Activated T-helper 2 cell treated with anti-CD3 and anti-CD28 coated beads, Interferon-gamma antibody, Interleukin-2, Interleukin-4, amounts not matched to agents 10 μg/mL and 5 μg/mL and 100 μg/mL, durations not matched to agents 14 hours and 24 hours and 36 hours (primary cell): ENCODE data around the gene RPS14. TPM values are rescaled to one million over a fixed set of nuclear protein-coding genes. Genes with fewer than 3 reads are reported as not detected.
A peak's percentile ranks its signal among the peaks of the same experiment; 100 is the strongest.

Experiments used
- DNase-seq: peaks from one replicate; pipeline ENCODE4 v3.0.0; 2021; ENCODE audit warnings: low spot score
- H3K27ac Mint-ChIP-seq: one replicate; pipeline ENCODE4 v1.8.0; 2021; ENCODE audit warnings: mixed read lengths
- H3K27me3 Mint-ChIP-seq: one replicate; pipeline ENCODE4 v1.8.0; 2021; ENCODE audit warnings: low read depth, mixed read lengths
- H3K36me3 Mint-ChIP-seq: one replicate; pipeline ENCODE4 v1.8.0; 2021; ENCODE audit warnings: low read depth, mixed read lengths
- H3K4me1 Mint-ChIP-seq: one replicate; pipeline ENCODE4 v1.8.0; 2021; ENCODE audit warnings: low read depth, mixed read lengths
- H3K4me3 Mint-ChIP-seq: one replicate; pipeline ENCODE4 v1.8.0; 2021; ENCODE audit warnings: low read depth, mild to moderate bottlenecking, moderate library complexity, mixed read lengths
- H3K9me3 Mint-ChIP-seq: one replicate; pipeline ENCODE4 v1.8.0; 2021; ENCODE audit warnings: mixed read lengths
- intact Hi-C: fragments of 100-400 bp; cut with micrococcal nuclease; formaldehyde crosslinking; loops from one replicate; pipeline ENCODE4 v1.15.1; 2023
- total RNA-seq: library from RNA; stranded (reverse); gene quantifications from 2 replicates; pipeline ENCODE4 v1.2.3, GENCODE V29; 2022

Gene RPS14
- total RNA-seq, result 2,552 and 2,593 TPM in 2 replicates

- Mint-ChIP-seq H3K4me3 (peak within 1 kb of the TSS; percentile 99), H3K27ac (peak within 1 kb of the TSS; percentile 100), H3K36me3 (peaks cover 50% of the 10 kb centered on the region), H3K9me3 (no peaks in the 10 kb centered on the region), H3K27me3 (no peaks in the 10 kb centered on the region), H3K4me1 (peaks cover 23% of the 10 kb centered on the region)
- DNase-seq, result peak; percentile 91
- intact Hi-C loops, result loop anchor here (1.0 to 10.0 kb wide), 7 partner anchors 13 to 1325 kb away; partner anchors contain the start of genes ANXA6, CD74, G3BP1 and HMGXB3
These were observed at the start of gene RPS14 for GRCh38 chr5:150449517-150450339. TSS of gene RPS14 (minus strand) at chr5:150449739. CDS start at chr5:150447733, 2,006 bp downstream.

DNA sequence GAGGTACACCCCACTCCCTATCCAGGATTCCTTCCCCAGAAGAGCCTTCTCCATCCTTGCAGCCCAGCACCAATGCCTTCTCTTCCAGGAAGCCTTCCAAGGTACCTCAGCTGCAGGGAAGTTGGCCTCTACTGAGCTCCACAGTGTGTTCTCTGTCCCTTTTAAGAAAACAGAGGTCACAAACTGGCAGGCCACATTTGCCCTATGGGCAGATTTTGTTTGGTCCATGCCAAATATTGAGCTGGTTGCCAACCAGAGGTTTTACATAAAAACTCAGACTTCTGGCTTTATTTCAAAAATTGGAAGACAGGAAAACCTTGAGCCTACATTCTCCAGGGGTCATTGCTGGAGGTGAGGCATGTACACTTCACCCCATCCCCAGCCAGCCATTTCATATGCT, 49.4 kb upstream of the RPS14 start:
- intact Hi-C loops, result no loop called here
- Mint-ChIP-seq H3K27me3 (no peaks in the 10 kb centered on the region), H3K9me3 (no peaks in the 10 kb centered on the region), H3K4me3 (no peak overlapping the region), H3K36me3 (no peaks in the 10 kb centered on the region), H3K4me1 (no peaks in the 10 kb centered on the region), H3K27ac (no peak overlapping the region)
- DNase-seq, result no peak

GRCh38 chr5:150498501-150498900, 49.0 kb upstream of the RPS14 start:
- H3K9me3 Mint-ChIP-seq, result no peaks in the 10 kb centered on the region
- intact Hi-C loops, result no loop called here
- no peak overlapping the region for H3K27ac Mint-ChIP-seq
- no peak for DNase-seq
- H3K4me1 Mint-ChIP-seq, result no peaks in the 10 kb centered on the region
- no peak overlapping the region for H3K4me3 Mint-ChIP-seq
- no peaks in the 10 kb centered on the region for H3K36me3 Mint-ChIP-seq
- H3K27me3 Mint-ChIP-seq, result no peaks in the 10 kb centered on the region

DNA sequence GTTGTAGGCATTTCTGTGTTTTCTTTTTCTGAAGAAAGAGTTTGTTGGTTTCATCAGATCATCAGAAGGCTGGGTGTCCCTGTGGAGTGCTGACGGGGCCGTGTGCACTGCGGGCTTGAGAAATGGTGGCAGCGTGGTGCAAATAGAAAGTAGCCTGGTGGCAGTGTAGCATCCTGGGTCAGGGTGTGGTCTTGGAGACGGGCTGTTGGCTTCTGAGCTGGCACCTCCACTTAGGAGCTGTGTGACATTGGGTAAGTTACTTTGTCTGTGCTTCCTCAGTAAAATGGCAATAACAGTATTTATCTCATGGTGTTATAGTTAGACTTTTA, 48.4 kb upstream of the RPS14 start:
- intact Hi-C loops, result no loop called here
- no peaks in the 10 kb centered on the region for H3K4me1 Mint-ChIP-seq
- H3K4me3 Mint-ChIP-seq, result no peak overlapping the region
- no peak for DNase-seq
- H3K36me3 Mint-ChIP-seq, result no peaks in the 10 kb centered on the region
- H3K27ac Mint-ChIP-seq, result no peak overlapping the region
- no peaks in the 10 kb centered on the region for H3K9me3 Mint-ChIP-seq
- no peaks in the 10 kb centered on the region for H3K27me3 Mint-ChIP-seq

- intact Hi-C loops, result no loop called here
- Mint-ChIP-seq H3K36me3 (no peaks in the 10 kb centered on the region), H3K4me3 (no peak overlapping the region), H3K4me1 (no peaks in the 10 kb centered on the region), H3K9me3 (no peaks in the 10 kb centered on the region), H3K27me3 (no peaks in the 10 kb centered on the region), H3K27ac (no peak overlapping the region)
- no peak for DNase-seq
These were observed 47.9 kb upstream of the RPS14 start for GRCh38 chr5:150497274-150497988.

- intact Hi-C loops, result no loop called here
- Mint-ChIP-seq H3K4me1 (no peaks in the 10 kb centered on the region), H3K4me3 (no peak overlapping the region), H3K27me3 (no peaks in the 10 kb centered on the region), H3K36me3 (no peaks in the 10 kb centered on the region), H3K9me3 (no peaks in the 10 kb centered on the region), H3K27ac (no peak overlapping the region)
- no peak for DNase-seq
These were observed 47.0 kb upstream of the RPS14 start for GRCh38 chr5:150496534-150496933.

DNA sequence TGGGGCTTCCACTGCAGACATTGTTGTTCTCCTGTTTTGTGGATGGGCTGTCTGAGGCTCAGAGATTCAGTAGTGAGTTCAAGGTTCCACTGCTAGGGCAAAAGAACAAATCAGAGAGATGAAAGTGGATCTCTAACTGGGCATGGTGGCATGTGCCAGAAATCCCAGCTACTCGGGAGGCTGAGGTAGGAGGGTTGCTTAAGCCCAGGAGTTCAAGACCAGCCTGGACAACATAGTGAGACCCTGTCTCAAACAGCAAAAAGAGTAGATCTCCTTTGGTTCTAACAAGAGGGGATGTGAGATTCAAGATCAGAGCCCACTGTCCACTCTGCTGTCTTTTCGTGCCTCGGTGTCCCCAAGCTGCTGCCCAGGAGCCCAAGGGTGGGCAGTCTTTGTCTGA, 46.6 kb upstream of the RPS14 start:
- Mint-ChIP-seq H3K9me3 (no peaks in the 10 kb centered on the region), H3K4me1 (no peaks in the 10 kb centered on the region), H3K27ac (no peak overlapping the region), H3K36me3 (no peaks in the 10 kb centered on the region), H3K27me3 (no peaks in the 10 kb centered on the region), H3K4me3 (no peak overlapping the region)
- no peak for DNase-seq
- intact Hi-C loops, result no loop called here

- intact Hi-C loops, result no loop called here
- H3K36me3 Mint-ChIP-seq, result no peaks in the 10 kb centered on the region
- peaks cover 1% of the 10 kb centered on the region for H3K27me3 Mint-ChIP-seq
These were observed 43.1 kb upstream of the RPS14 start for GRCh38 chr5:150492621-150493020.

GRCh38 chr5:150491876-150492275, 42.3 kb upstream of the RPS14 start:
- no peak overlapping the region for H3K4me3 Mint-ChIP-seq
- no peaks in the 10 kb centered on the region for H3K9me3 Mint-ChIP-seq
- DNase-seq, result no peak
- peaks cover 8% of the 10 kb centered on the region for H3K27me3 Mint-ChIP-seq
- no peaks in the 10 kb centered on the region for H3K36me3 Mint-ChIP-seq
- no peak overlapping the region for H3K27ac Mint-ChIP-seq
- intact Hi-C loops, result no loop called here
- H3K4me1 Mint-ChIP-seq, result peaks cover 4% of the 10 kb centered on the region

More at GRCh38 chr5:150492621-150493020, 43.1 kb upstream of the RPS14 start:
- H3K27ac Mint-ChIP-seq, result no peak overlapping the region
- no peak overlapping the region for H3K4me3 Mint-ChIP-seq
- H3K9me3 Mint-ChIP-seq, result no peaks in the 10 kb centered on the region
- peaks cover 1% of the 10 kb centered on the region for H3K4me1 Mint-ChIP-seq
- no peak for DNase-seq

GRCh38 chr5:150490754-150491153, 41.2 kb upstream of the RPS14 start:
- H3K36me3 Mint-ChIP-seq, result no peaks in the 10 kb centered on the region
- no peak overlapping the region for H3K27ac Mint-ChIP-seq
- peaks cover 4% of the 10 kb centered on the region for H3K4me1 Mint-ChIP-seq
- H3K4me3 Mint-ChIP-seq, result no peak overlapping the region
- intact Hi-C loops, result no loop called here
- DNase-seq, result no peak
- H3K27me3 Mint-ChIP-seq, result peaks cover 8% of the 10 kb centered on the region
- H3K9me3 Mint-ChIP-seq, result no peaks in the 10 kb centered on the region

GRCh38 chr5:150490296-150490669, 40.7 kb upstream of the RPS14 start:
- no peak overlapping the region for H3K27ac Mint-ChIP-seq
- H3K36me3 Mint-ChIP-seq, result no peaks in the 10 kb centered on the region
- intact Hi-C loops, result no loop called here
- peaks cover 4% of the 10 kb centered on the region for H3K4me1 Mint-ChIP-seq
- H3K9me3 Mint-ChIP-seq, result no peaks in the 10 kb centered on the region
- DNase-seq, result no peak
- H3K27me3 Mint-ChIP-seq, result peaks cover 8% of the 10 kb centered on the region
- H3K4me3 Mint-ChIP-seq, result no peak overlapping the region

DNA sequence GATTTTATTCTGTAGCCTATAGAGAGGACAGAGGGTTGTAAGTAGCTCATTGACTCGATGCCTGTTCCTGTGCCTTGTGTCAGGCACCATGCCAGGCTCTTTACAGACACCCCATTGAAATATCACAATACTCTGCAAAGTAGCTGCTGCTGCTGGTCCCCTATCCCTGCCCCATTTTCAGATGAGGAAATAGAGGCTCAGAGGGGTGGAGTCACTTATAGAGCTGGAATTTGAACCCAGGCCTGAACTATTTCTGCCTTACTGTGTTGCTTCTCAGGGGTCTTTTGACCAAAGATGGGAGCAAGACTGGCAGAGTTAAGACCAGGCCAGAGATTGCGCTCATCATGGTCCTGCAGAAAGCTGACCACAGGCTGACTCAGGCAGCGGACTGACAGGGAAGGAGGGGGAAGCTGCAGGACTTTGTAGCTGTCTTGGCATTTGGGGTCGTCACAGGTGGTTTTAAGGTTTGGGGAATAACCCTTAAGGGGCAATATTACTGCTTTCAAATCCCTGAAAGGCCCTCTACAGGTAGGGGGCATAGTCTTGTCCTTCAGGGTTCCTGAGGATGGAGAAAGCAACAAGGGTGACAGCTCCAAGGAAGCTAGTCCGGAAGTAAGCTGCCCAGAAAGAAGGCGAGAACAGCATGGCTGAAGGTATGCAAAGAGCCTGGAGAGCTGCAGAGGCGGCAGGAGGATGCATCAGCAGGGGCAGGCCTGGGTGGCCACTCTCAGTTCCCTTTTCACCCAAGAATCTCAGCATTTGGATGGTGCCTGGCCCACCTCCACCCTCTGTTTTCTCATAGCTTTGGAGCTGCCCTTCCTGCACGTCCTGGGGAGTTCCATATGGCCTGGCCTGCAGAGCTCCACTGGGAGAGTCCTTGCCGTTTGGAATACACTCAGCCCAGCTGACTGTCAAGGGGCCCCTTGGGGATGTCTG, 40.1 kb upstream of the RPS14 start:
- H3K27me3 Mint-ChIP-seq, result peaks cover 12% of the 10 kb centered on the region
- peaks cover 6% of the 10 kb centered on the region for H3K4me1 Mint-ChIP-seq
- intact Hi-C loops, result no loop called here
- H3K9me3 Mint-ChIP-seq, result no peaks in the 10 kb centered on the region
- no peak overlapping the region for H3K4me3 Mint-ChIP-seq
- DNase-seq, result no peak
- no peaks in the 10 kb centered on the region for H3K36me3 Mint-ChIP-seq
- no peak overlapping the region for H3K27ac Mint-ChIP-seq
